RKO (cell line): ENCODE results near the gene TMEFF2.
"Not testable (repeated sequence)": the region's sequence is repeated elsewhere in the genome, so short reads cannot be mapped to it uniquely, and the experiment has no call there.

Experiments used
- DNase-seq: peaks from one replicate; pipeline ENCODE4 v3.0.0-alpha.2; 2016; ENCODE audit warnings: low spot score

TMEFF2 gene

GRCh38 chr2:192128655-192129054, 66.1 kb downstream of the TMEFF2 start:
- DNase-seq = no peak

GRCh38 chr2:192127434-192127833, 67.3 kb downstream of the TMEFF2 start:
- DNase-seq = no peak

- no peak for DNase-seq
Observed at GRCh38 chr2:192126912-192127311, 67.8 kb downstream of the TMEFF2 start.

GRCh38 chr2:192126426-192126825, 68.3 kb downstream of the TMEFF2 start:
- no peak for DNase-seq

- DNase-seq = no peak
Observed at GRCh38 chr2:192124571-192124970, 70.2 kb downstream of the TMEFF2 start.

- no peak for DNase-seq
Observed at GRCh38 chr2:192123847-192124246, 70.9 kb downstream of the TMEFF2 start.

- no peak for DNase-seq
Observed at GRCh38 chr2:192122946-192123345, 71.8 kb downstream of the TMEFF2 start.

- DNase-seq = no peak
Observed at GRCh38 chr2:192122141-192122540, 72.6 kb downstream of the TMEFF2 start.

- DNase-seq = no peak
Observed at GRCh38 chr2:192119536-192119935, 75.2 kb downstream of the TMEFF2 start.

- no peak for DNase-seq
Observed at GRCh38 chr2:192117705-192118104, 77.0 kb downstream of the TMEFF2 start.

- not testable (repeated sequence) for DNase-seq
Observed at GRCh38 chr2:192111536-192111935, 83.2 kb downstream of the TMEFF2 start.

GRCh38 chr2:192099742-192100141, 95.0 kb downstream of the TMEFF2 start:
- DNase-seq = no peak

- no peak for DNase-seq
Observed at GRCh38 chr2:192098814-192099491, 95.8 kb downstream of the TMEFF2 start.

GRCh38 chr2:192091476-192091875, 103.3 kb downstream of the TMEFF2 start:
- DNase-seq = no peak

- no peak for DNase-seq
Observed at GRCh38 chr2:192090911-192091310, 103.8 kb downstream of the TMEFF2 start.

GRCh38 chr2:192087398-192087958, 107.3 kb downstream of the TMEFF2 start:
- DNase-seq = no peak

- DNase-seq = no peak
Observed at GRCh38 chr2:192082121-192082520, 112.6 kb downstream of the TMEFF2 start.

- not testable (repeated sequence) for DNase-seq
Observed at GRCh38 chr2:192080096-192080495, 114.6 kb downstream of the TMEFF2 start.

GRCh38 chr2:192073878-192074277, 120.9 kb downstream of the TMEFF2 start:
- no peak for DNase-seq

- DNase-seq = no peak
Observed at GRCh38 chr2:192072778-192073177, 122.0 kb downstream of the TMEFF2 start.

GRCh38 chr2:192072261-192072660, 122.5 kb downstream of the TMEFF2 start:
- no peak for DNase-seq

GRCh38 chr2:192070099-192070498, 124.6 kb downstream of the TMEFF2 start:
- DNase-seq = no peak

GRCh38 chr2:192069417-192069816, 125.3 kb downstream of the TMEFF2 start:
- DNase-seq = no peak

GRCh38 chr2:192068966-192069365, 125.8 kb downstream of the TMEFF2 start:
- DNase-seq = no peak
